DND-41 (cell line): ENCODE data around the gene KDSR.
A peak's percentile ranks its signal among the peaks of the same experiment; 100 is the strongest.

Source experiments
- ATAC-seq: fragments of 200-7000 bp; cut with Tn5 transposase; 3 replicates; pipeline ENCODE4 v1.9.1; 2021; ENCODE audit warnings: low read depth; ENCODE audit not compliant: insufficient read depth
- DNase-seq: peaks from one replicate; pipeline ENCODE4 v3.0.0-alpha.2; 2020
- H2AFZ ChIP-seq: 2 replicates; pipeline ENCODE4 v1.6.0; 2012; ENCODE audit warnings: low read depth, low read length
- H3K27ac ChIP-seq: 2 replicates; pipeline ENCODE4 v1.5.1; 2012; ENCODE audit warnings: low read length, inconsistent platforms
- H3K27me3 ChIP-seq: fragments of 200-600 bp; sonication (generic); 2 replicates; pipeline ENCODE4 v1.6.0; 2012; ENCODE audit warnings: low read length, mild to moderate bottlenecking, inconsistent platforms; ENCODE audit not compliant: insufficient read depth, poor library complexity
- H3K36me3 ChIP-seq: 2 replicates; pipeline ENCODE4 v1.5.1; 2012; ENCODE audit warnings: low read length, inconsistent platforms; ENCODE audit not compliant: insufficient read depth
- H3K4me1 ChIP-seq: 2 replicates; pipeline ENCODE4 v1.5.1; 2012; ENCODE audit warnings: mild to moderate bottlenecking, low read length; ENCODE audit not compliant: insufficient read depth
- H3K4me2 ChIP-seq: 2 replicates; pipeline ENCODE4 v1.6.0; 2012; ENCODE audit warnings: mild to moderate bottlenecking, moderate library complexity, low read length, inconsistent platforms; ENCODE audit not compliant: insufficient read depth
- H3K4me3 ChIP-seq, 2 experiments: fragments of 200-600 bp in 1 of 2; shearing (Covaris generic) in 1 of 2; 2 replicates each; pipeline ENCODE4 v1.5.1; 2012 to 2016; ENCODE audit warnings: inconsistent platforms in 2 of 2, low read length in 2 of 2, mild to moderate bottlenecking in 2 of 2, low read depth in 1 of 2, moderate library complexity in 1 of 2
- H3K79me2 ChIP-seq: 2 replicates; pipeline ENCODE4 v1.6.0; 2012; ENCODE audit warnings: low read length, inconsistent platforms; ENCODE audit not compliant: insufficient read depth
- H3K9ac ChIP-seq: 2 replicates; pipeline ENCODE4 v1.6.0; 2012; ENCODE audit warnings: low read depth, mild to moderate bottlenecking, inconsistent platforms, low read length, moderate library complexity
- H3K9me3 ChIP-seq: 2 replicates; pipeline ENCODE4 v1.5.1; 2012; ENCODE audit warnings: low read length, moderate library complexity, mild to moderate bottlenecking, inconsistent platforms; ENCODE audit not compliant: insufficient read depth, severe bottlenecking
- H4K20me1 ChIP-seq: 2 replicates; pipeline ENCODE4 v1.6.0; 2012; ENCODE audit warnings: low read length; ENCODE audit not compliant: insufficient read depth
- CTCF ChIP-seq: IDR thresholded peaks from 2 replicates; pipeline ENCODE4 v1.5.1; 2012; ENCODE audit warnings: borderline replicate concordance, low read length, moderate library complexity, mild to moderate bottlenecking; ENCODE audit not compliant: poor library complexity, severe bottlenecking; ENCODE audit errors: extremely low read depth
- EZH2 ChIP-seq: IDR thresholded peaks from 3 replicates; pipeline ENCODE4 v1.6.1; 2012; ENCODE audit warnings: borderline replicate concordance, low read depth, mild to moderate bottlenecking, moderate library complexity, low read length, inconsistent platforms; ENCODE audit not compliant: severe bottlenecking

Gene KDSR

GRCh38 chr18:63299837-63300745 is 66.9 kb downstream of the KDSR start:
- no peaks in the 10 kb centered on the region for H3K9me3 ChIP-seq
- H3K4me3 ChIP-seq = no peak overlapping the region
- TF ChIP-seq EZH2 (no peak), CTCF (no peak)
- H3K79me2 ChIP-seq = peaks cover 99% of the 10 kb centered on the region
- H3K27ac ChIP-seq = peak overlapping the region; percentile 19; the same call in 1 of the 2 replicates
- no peaks in the 10 kb centered on the region for H3K27me3 ChIP-seq
- H2AFZ ChIP-seq = no peak overlapping the region
- no peak overlapping the region for H3K4me2 ChIP-seq
- peaks cover 77% of the 10 kb centered on the region for H3K36me3 ChIP-seq
- no peak overlapping the region for H3K9ac ChIP-seq
- ATAC-seq = peak; percentile 48; the same call in 1 of the 3 replicates
- peaks cover 10% of the 10 kb centered on the region for H3K4me1 ChIP-seq
- H4K20me1 ChIP-seq = peaks cover 84% of the 10 kb centered on the region
- no peak for DNase-seq

- DNase-seq = no peak
These were observed 68.3 kb downstream of the KDSR start for GRCh38 chr18:63298400-63299365.

More at GRCh38 chr18:63298400-63299365, 68.3 kb downstream of the KDSR start:
- Histone ChIP-seq H3K9me3 (no peaks in the 10 kb centered on the region), H3K4me2 (no peak overlapping the region), H3K4me1 (peaks cover 4% of the 10 kb centered on the region; the same call in 1 of the 2 replicates), H3K36me3 (peaks cover 77% of the 10 kb centered on the region), H3K4me3 (no peak overlapping the region), H4K20me1 (peaks cover 71% of the 10 kb centered on the region), H2AFZ (no peak overlapping the region), H3K27ac (0 out of 2 replicates have a peak overlapping the region, but pooled peaks have one; percentile 4), H3K27me3 (no peaks in the 10 kb centered on the region), H3K9ac (no peak overlapping the region), H3K79me2 (peaks cover 95% of the 10 kb centered on the region)
- TF ChIP-seq CTCF (no peak), EZH2 (no peak)
- ATAC-seq = peak; percentile 58
